IPS-NIHi11 (cell line): ENCODE measurements around the gene MKNK2.

Experiments used
- DNase-seq: peaks from one replicate; pipeline ENCODE4 v3.0.0; 2012; ENCODE audit warnings: mixed read lengths, low spot score

MKNK2 gene

GRCh38 chr19:2027361-2027760 lies 23.7 kb downstream of the MKNK2 start:
- no peak for DNase-seq

- no peak for DNase-seq
Measured at GRCh38 chr19:2026770-2027169, 24.3 kb downstream of the MKNK2 start.

GRCh38 chr19:2022289-2022688 lies 28.8 kb downstream of the MKNK2 start:
- DNase-seq: no peak

GRCh38 chr19:2021453-2022140 lies 29.4 kb downstream of the MKNK2 start:
- no peak for DNase-seq

- no peak for DNase-seq
Measured at GRCh38 chr19:2018752-2019151, 32.3 kb downstream of the MKNK2 start.

- peak; percentile 80 for DNase-seq
Measured at GRCh38 chr19:2016041-2016807, 34.8 kb downstream of the MKNK2 start.

GRCh38 chr19:2015608-2015950 lies 35.5 kb downstream of the MKNK2 start, which contains the start of gene BTBD2:
Gene BTBD2 (minus strand): TSS chr19:2015714. CDS start chr19:2015703, 11 bp downstream.
- no peak for DNase-seq

- peak; percentile 91 for DNase-seq
Measured at GRCh38 chr19:2014731-2015607, 36.1 kb downstream of the MKNK2 start.

GRCh38 chr19:2014131-2014571 lies 36.9 kb downstream of the MKNK2 start:
- no peak for DNase-seq

- no peak for DNase-seq
Measured at GRCh38 chr19:2013683-2013961, 37.4 kb downstream of the MKNK2 start.

- DNase-seq: no peak
Measured at GRCh38 chr19:2012941-2013682, 37.9 kb downstream of the MKNK2 start.

- DNase-seq: no peak
Measured at GRCh38 chr19:2011169-2011568, 39.9 kb downstream of the MKNK2 start.

- DNase-seq: no peak
Measured at GRCh38 chr19:2010135-2010668, 40.8 kb downstream of the MKNK2 start.

GRCh38 chr19:2003874-2004273 lies 47.2 kb downstream of the MKNK2 start:
- no peak for DNase-seq

GRCh38 chr19:1999856-2000515 lies 51.1 kb downstream of the MKNK2 start:
- peak; percentile 14 for DNase-seq

GRCh38 chr19:1998712-1999708 lies 52.0 kb downstream of the MKNK2 start:
- DNase-seq: peak; percentile 14

GRCh38 chr19:1997353-1998233 lies 53.5 kb downstream of the MKNK2 start:
- DNase-seq: peak; percentile 5

- peak; percentile 94 for DNase-seq
Measured at GRCh38 chr19:1992759-1993260, 58.2 kb downstream of the MKNK2 start.
